ENCODE results near the gene ITGA11.

The ITGA11 gene

DNA sequence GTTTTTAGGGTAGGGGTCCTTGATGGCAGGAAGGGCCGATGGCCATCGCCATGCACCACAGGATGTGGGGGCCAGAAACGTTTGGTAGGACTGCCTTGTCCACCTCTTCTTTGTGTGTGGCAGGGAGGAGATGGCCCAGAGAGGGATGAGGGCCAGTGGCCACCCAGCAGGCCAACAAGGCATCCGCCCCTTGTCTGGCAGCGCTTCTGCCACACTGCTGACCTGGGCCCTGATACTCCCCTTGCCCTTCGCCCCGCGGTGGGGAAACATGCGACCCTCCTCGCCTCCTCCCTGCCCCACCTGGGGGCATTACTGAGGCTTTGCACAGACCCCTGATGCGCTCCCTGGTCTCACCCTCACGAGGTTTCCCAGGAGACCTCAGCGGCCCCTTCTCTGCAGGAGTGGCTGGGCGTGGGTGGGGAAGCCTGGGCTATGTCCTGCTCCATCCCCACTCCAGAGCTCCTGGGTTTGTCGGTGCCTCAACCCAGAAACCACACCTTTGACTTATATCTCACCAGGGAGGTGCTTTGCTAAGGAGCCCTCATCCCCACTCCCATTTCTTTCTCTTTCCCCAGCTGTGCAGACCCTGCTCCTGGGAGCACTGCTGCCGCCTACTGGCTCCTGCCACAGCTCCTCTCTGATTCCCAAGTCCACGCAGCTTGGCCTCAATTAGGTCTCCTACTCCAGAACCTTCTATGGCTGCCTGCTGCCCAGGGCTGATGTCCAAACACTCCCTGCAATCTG, 115.7 kb downstream of the ITGA11 start:
- in situ Hi-C loops (cut with MboI; ENCODE audit: low sequenced_read_pairs) = no loop called here

DNA sequence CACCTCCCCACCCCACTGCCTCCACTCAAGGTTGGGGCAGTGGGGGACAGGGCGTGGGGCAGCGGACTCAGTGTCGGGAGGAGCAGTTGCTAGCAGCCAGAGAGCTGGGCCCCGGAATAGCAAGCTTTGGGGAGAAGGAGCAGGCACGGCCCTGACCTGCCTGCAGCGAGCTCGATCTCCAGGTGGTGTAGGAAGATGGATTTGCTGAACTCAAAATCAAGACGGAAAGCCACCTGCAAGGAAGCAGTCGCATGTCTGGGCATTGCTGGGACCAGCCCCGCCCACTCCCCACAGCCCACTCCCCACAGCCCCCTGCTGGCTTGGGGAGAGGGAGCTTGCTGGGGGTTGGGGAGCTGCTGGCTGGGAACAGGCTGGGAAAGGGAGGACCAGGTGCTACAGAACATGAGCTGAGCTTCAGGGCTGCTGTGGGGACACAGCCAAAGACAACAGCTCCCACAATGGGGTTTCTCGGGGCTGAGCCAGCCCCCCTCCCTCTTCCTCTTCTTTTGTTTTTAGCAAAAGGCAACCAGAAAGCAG, 116.4 kb downstream of the ITGA11 start:
- in situ Hi-C loops (cut with MboI; ENCODE audit: low sequenced_read_pairs) = no loop called here

GRCh38 chr15:68315035-68315434, 116.9 kb downstream of the ITGA11 start:
- in situ Hi-C loops (cut with MboI; ENCODE audit: low sequenced_read_pairs) = no loop called here

DNA sequence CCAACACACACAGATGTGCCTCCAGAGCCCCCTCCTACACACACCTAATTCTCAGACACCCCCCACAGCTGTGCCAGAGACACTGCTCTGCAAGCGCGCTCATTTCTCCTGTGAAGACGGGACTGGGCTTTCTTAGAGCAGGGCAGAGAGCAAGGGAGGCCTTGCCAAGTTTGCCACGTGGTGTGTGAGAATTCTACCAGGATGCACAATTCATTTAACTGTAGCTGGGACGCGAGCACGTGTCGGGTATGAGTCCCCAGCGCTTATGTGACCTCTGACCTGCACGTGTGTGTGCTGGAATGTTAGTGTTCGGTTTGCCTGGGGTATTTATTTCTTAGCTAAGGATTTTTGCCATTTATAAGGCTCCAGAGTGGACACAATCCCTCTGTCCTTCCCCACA, 117.4 kb downstream of the ITGA11 start:
- in situ Hi-C loops (cut with MboI; ENCODE audit: low sequenced_read_pairs) = no loop called here

GRCh38 chr15:68313501-68314410, 118.2 kb downstream of the ITGA11 start:
- in situ Hi-C loops (cut with MboI; ENCODE audit: low sequenced_read_pairs) = no loop called here

GRCh38 chr15:68312701-68313204, 119.2 kb downstream of the ITGA11 start:
- in situ Hi-C loops (cut with MboI; ENCODE audit: low sequenced_read_pairs) = no loop called here

- in situ Hi-C loops (cut with MboI; ENCODE audit: low sequenced_read_pairs) = no loop called here
Measured at GRCh38 chr15:68311859-68312557, 120.0 kb downstream of the ITGA11 start.

GRCh38 chr15:68311464-68311835, 120.5 kb downstream of the ITGA11 start:
- in situ Hi-C loops (cut with MboI; ENCODE audit: low sequenced_read_pairs) = no loop called here

DNA sequence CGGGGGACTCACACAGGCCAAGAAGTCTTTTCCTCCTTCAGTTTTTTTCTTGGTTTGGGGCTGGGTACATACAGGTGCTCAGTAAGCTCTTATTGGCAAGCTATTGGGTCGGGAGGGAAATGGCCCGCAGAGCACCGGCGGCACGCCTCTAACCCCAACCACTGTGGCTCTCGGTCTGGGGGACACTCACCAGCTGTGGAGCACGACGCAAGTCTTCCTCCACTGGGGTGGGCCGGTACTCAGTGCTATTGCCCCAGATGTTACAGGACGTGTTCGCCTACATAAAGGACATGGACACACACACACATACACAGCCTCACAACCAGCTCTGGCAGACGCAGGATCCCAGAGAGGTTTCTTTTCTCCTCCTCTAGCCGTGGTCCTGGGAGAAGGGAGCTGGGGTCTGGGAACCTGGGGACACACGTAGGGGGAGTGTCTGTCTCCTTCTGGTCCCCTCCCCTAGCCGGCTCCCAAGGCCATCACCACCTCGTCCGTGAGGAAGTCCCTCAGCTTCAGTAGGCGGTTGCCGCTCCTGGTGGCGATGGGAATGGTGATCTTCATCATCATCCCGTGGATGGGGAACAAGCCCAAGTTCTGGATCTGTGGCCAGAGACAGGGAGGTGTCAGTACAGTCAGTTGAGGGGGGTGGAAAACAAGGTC, 121.0 kb downstream of the ITGA11 start:
- in situ Hi-C loops (cut with MboI; ENCODE audit: low sequenced_read_pairs) = no loop called here

DNA sequence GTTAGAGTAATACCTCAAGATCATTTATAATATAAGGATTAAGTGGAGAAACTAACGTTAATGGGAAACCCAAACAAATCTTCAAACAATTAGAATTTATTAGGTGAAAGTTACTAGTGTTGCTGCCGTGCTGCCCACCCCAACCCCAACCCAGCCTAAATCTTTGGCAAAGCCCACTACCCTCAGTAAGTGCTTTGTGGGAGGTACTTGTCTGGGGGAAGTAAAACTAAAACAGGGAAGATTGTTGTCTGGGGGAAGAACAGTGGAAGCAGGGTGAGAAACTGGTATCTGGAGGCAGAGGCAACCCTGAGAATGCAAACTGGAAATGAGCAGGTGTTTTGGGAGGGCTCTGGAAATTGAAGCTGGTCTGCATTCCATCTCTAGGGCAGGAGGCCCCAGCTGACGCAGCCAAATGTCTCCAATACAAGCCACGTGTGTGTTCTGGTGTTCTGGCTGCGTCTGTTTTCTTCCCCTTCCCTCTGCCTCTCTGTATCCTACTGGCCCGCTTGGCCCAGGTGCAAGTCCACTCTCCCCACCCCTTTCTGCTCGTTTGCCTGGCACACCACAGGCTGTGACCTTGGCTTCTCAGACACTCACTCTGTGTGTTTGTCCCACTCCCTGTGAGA, 121.7 kb downstream of the ITGA11 start:
- in situ Hi-C loops (cut with MboI; ENCODE audit: low sequenced_read_pairs) = no loop called here

- in situ Hi-C loops (cut with MboI; ENCODE audit: low sequenced_read_pairs) = no loop called here
Measured at GRCh38 chr15:68309024-68309423, 122.9 kb downstream of the ITGA11 start.

- in situ Hi-C loops (cut with MboI; ENCODE audit: low sequenced_read_pairs) = no loop called here
Measured at GRCh38 chr15:68307131-68307928, 124.6 kb downstream of the ITGA11 start.

DNA sequence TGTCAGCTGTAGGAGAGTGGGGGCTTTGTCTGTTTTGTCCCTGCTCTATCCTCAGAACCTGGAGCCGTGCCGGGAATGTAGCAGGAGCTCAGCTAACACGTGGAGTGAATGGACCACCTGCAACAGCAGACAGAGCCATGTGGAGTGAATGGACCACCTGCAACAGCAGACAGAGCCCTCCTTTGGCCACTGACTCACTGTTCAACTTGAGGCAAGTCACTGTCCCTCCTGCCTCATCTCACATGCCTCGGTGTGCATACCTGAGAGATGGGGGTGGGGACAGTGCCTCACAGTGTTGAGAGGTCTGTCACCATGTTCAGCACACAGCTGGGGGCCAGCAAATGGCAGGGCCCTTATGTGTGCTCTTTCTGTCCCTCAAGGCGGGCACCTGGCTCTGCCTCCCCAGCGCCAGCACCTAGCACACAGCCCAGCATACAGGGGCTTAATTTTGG, 126.5 kb downstream of the ITGA11 start:
- in situ Hi-C loops (cut with MboI; ENCODE audit: low sequenced_read_pairs) = no loop called here

- in situ Hi-C loops (cut with MboI; ENCODE audit: low sequenced_read_pairs) = no loop called here
Measured at GRCh38 chr15:68304589-68305337, 127.2 kb downstream of the ITGA11 start.

GRCh38 chr15:68303560-68304436, 128.2 kb downstream of the ITGA11 start:
- in situ Hi-C loops (cut with MboI; ENCODE audit: low sequenced_read_pairs) = no loop called here

- in situ Hi-C loops (cut with MboI; ENCODE audit: low sequenced_read_pairs) = no loop called here
Measured at GRCh38 chr15:68303134-68303533, 128.8 kb downstream of the ITGA11 start.

DNA sequence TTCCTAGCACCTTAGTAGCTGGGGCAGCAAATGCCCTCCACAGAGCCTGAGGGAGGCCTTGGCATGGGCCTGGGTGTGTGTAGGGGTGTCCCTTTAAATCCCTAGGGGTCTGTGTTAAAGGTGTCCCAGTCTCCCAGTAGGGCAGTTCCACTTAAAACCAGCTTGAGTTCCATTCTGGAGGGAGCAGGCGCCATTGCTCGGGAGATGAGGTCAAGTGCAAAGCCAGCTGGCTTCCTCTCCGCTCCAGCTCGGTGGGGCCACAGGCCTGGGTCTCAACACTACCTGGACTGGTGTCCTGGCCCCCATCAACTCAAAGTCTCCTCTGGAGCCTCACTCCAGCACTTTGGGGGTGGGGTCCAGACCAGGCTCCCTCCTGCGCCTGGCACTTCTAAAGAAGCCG, 129.2 kb downstream of the ITGA11 start:
- in situ Hi-C loops (cut with MboI; ENCODE audit: low sequenced_read_pairs) = no loop called here

DNA sequence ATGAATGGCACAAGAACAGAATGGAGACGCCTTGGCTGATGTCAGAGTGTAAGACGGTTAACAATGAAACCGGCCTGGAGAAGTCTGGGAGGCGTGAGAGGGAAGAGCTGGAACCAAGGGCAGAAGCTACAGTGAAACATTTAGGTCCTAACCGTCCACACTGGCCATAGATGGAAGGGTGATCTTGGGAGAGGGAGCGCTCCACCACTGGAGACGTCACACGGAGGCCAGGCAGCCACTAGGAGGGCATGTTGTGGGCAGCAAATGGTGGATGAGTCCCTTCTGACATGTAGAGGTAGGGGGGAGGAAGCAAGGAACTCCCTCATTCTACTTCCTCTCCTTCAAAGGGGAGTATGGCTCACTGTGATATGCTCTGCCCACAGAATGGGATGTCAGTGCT, 130.7 kb downstream of the ITGA11 start:
- in situ Hi-C loops (cut with MboI; ENCODE audit: low sequenced_read_pairs) = no loop called here
